SK-N-MC (cell line): ENCODE data around the gene RBMX.

ENCODE experiments used
- DNase-seq: peaks from one replicate; pipeline ENCODE4 v3.0.0-alpha.2; 2011; ENCODE audit warnings: low read depth, low spot score
- H3K27ac ChIP-seq: fragments of 200-600 bp; sonication (generic); 2 replicates; pipeline ENCODE4 v1.5.1; 2016; ENCODE audit warnings: mixed run types
- H3K36me3 ChIP-seq: fragments of 200-600 bp; sonication (generic); 2 replicates; pipeline ENCODE4 v1.6.1; 2017; ENCODE audit warnings: antibody characterized with exemption, low read length, mixed read lengths; ENCODE audit not compliant: insufficient read depth
- H3K4me3 ChIP-seq: fragments of 200-600 bp; sonication (generic); 2 replicates; pipeline ENCODE4 v1.5.1; 2016
- H3K9ac ChIP-seq: fragments of 200-600 bp; sonication (generic); 2 replicates; pipeline ENCODE4 v1.8.0; 2017; ENCODE audit warnings: mixed run types, mixed read lengths; ENCODE audit not compliant: insufficient read length
- H3K9me3 ChIP-seq: fragments of 200-600 bp; sonication (generic); 2 replicates; pipeline ENCODE4 v1.6.1; 2017; ENCODE audit warnings: low read depth, mild to moderate bottlenecking, antibody characterized with exemption, low read length, moderate library complexity, mixed read lengths
- EZH2 ChIP-seq: fragments of 200-600 bp; sonication (generic); IDR thresholded peaks from one replicate; pipeline ENCODE4 v1.6.1; 2017; ENCODE audit warnings: antibody characterized with exemption
- FOXP2 ChIP-seq: optimal IDR thresholded peaks from 2 replicates; pipeline ENCODE3; 2011; ENCODE audit warnings: mild to moderate bottlenecking, moderate library complexity; ENCODE audit not compliant: insufficient read depth; ENCODE audit errors: extremely low read length, control extremely low read depth
- POLR2AphosphoS5 ChIP-seq: IDR thresholded peaks from 2 replicates; pipeline ENCODE4 v1.6.1; 2012; ENCODE audit warnings: mild to moderate bottlenecking, low read depth, low read length, borderline replicate concordance

RBMX gene

GRCh38 chrX:136858007-136858756, 22.3 kb downstream of the RBMX start:
- no peak for DNase-seq
- Histone ChIP-seq H3K36me3 (peaks cover 61% of the 10 kb centered on the region), H3K4me3 (no peak overlapping the region), H3K9me3 (no peaks in the 10 kb centered on the region), H3K9ac (no peak overlapping the region), H3K27ac (peak overlapping the region; percentile 64)
- TF ChIP-seq EZH2 (no peak), POLR2AphosphoS5 (peak; percentile 62; the same call in 1 of the 2 replicates)

- Histone ChIP-seq H3K36me3 (peaks cover 47% of the 10 kb centered on the region), H3K9me3 (no peaks in the 10 kb centered on the region), H3K4me3 (no peak overlapping the region), H3K9ac (no peak overlapping the region), H3K27ac (no peak overlapping the region)
- no peak for DNase-seq
- TF ChIP-seq EZH2 (no peak), FOXP2 (no peak), POLR2AphosphoS5 (no peak)
These were observed 24.0 kb downstream of the RBMX start for GRCh38 chrX:136856551-136856950.

- Histone ChIP-seq H3K27ac (no peak overlapping the region), H3K36me3 (peaks cover 46% of the 10 kb centered on the region), H3K4me3 (no peak overlapping the region), H3K9ac (no peak overlapping the region), H3K9me3 (no peaks in the 10 kb centered on the region)
- no peak for DNase-seq
- TF ChIP-seq EZH2 (no peak), FOXP2 (no peak), POLR2AphosphoS5 (no peak)
These were observed 24.5 kb downstream of the RBMX start for GRCh38 chrX:136856050-136856449.

- H3K9me3 ChIP-seq: no peaks in the 10 kb centered on the region
- TF ChIP-seq EZH2 (no peak), POLR2AphosphoS5 (no peak), FOXP2 (no peak)
- H3K27ac ChIP-seq: peak overlapping the region; percentile 50; the same call in 1 of the 2 replicates
- no peak overlapping the region for H3K9ac ChIP-seq
- H3K4me3 ChIP-seq: no peak overlapping the region
- H3K36me3 ChIP-seq: peaks cover 52% of the 10 kb centered on the region
- DNase-seq: no peak
These were observed 29.0 kb downstream of the RBMX start for GRCh38 chrX:136851526-136851925.

GRCh38 chrX:136850441-136851175, 29.9 kb downstream of the RBMX start:
- Histone ChIP-seq H3K4me3 (no peak overlapping the region), H3K9me3 (no peaks in the 10 kb centered on the region), H3K36me3 (peaks cover 62% of the 10 kb centered on the region), H3K9ac (no peak overlapping the region), H3K27ac (peak overlapping the region; percentile 73)
- no peak for DNase-seq
- TF ChIP-seq EZH2: no peak
- no peak for TF ChIP-seq FOXP2
- TF ChIP-seq POLR2AphosphoS5: peak; percentile 21; the same call in 1 of the 2 replicates

GRCh38 chrX:136849395-136849794, 31.1 kb downstream of the RBMX start:
- no peaks in the 10 kb centered on the region for H3K9me3 ChIP-seq
- H3K9ac ChIP-seq: no peak overlapping the region
- H3K4me3 ChIP-seq: no peak overlapping the region
- no peak overlapping the region for H3K27ac ChIP-seq
- DNase-seq: no peak
- TF ChIP-seq EZH2 (no peak), FOXP2 (no peak), POLR2AphosphoS5 (no peak)
- H3K36me3 ChIP-seq: peaks cover 58% of the 10 kb centered on the region

GRCh38 chrX:136847874-136848273, 32.7 kb downstream of the RBMX start:
- no peak for DNase-seq
- H3K9ac ChIP-seq: no peak overlapping the region
- no peaks in the 10 kb centered on the region for H3K9me3 ChIP-seq
- H3K36me3 ChIP-seq: peaks cover 60% of the 10 kb centered on the region
- no peak overlapping the region for H3K4me3 ChIP-seq
- no peak for TF ChIP-seq EZH2
- TF ChIP-seq FOXP2: no peak
- TF ChIP-seq POLR2AphosphoS5: no peak
- H3K27ac ChIP-seq: no peak overlapping the region

- DNase-seq: no peak
- peaks cover 21% of the 10 kb centered on the region for H3K36me3 ChIP-seq
- no peak overlapping the region for H3K9ac ChIP-seq
- TF ChIP-seq FOXP2: no peak
- no peaks in the 10 kb centered on the region for H3K9me3 ChIP-seq
- H3K4me3 ChIP-seq: no peak overlapping the region
- peak overlapping the region; percentile 42; the same call in 1 of the 2 replicates for H3K27ac ChIP-seq
These were observed 41.3 kb downstream of the RBMX start for GRCh38 chrX:136839196-136839595.

GRCh38 chrX:136835761-136836160, 44.8 kb downstream of the RBMX start:
- peaks cover 13% of the 10 kb centered on the region for H3K36me3 ChIP-seq
- H3K9me3 ChIP-seq: no peaks in the 10 kb centered on the region
- H3K27ac ChIP-seq: peak overlapping the region; percentile 93
- DNase-seq: peak; percentile 66
- TF ChIP-seq EZH2: no peak
- 0 out of 2 replicates have a peak, but pooled peaks have one; percentile 5 for TF ChIP-seq POLR2AphosphoS5
- H3K4me3 ChIP-seq: peak overlapping the region; percentile 11; the same call in 1 of the 2 replicates
- no peak overlapping the region for H3K9ac ChIP-seq
